Esophagus muscularis mucosa (tissue), 4 donors: ENCODE results near the gene BTAF1. TPM values are rescaled to one million over a fixed set of nuclear protein-coding genes. Genes with fewer than 3 reads are reported as not detected.

Experiments
- DNase-seq: peaks from one replicate; pipeline ENCODE4 v3.0.0-alpha.2; 2017; ENCODE audit errors: extremely low spot score
- H3K27ac ChIP-seq, 4 donors: fragments of 200-600 bp; sonication (generic); replicated peaks in 1 of 4; 1 replicate in 3 of 4; 2 replicates in 1 of 4; pipeline ENCODE4 v1.5.1; 2016 to 2019; ENCODE audit warnings: mild to moderate bottlenecking in 1 of 4
- H3K27me3 ChIP-seq, 4 donors: fragments of 200-600 bp; sonication (generic); one replicate each; pipeline versions ENCODE4 v1.5.1 to v1.6.0; 2016 to 2019
- H3K36me3 ChIP-seq, 4 donors: fragments of 200-600 bp; sonication (generic); one replicate each; pipeline ENCODE4 v1.5.1; 2016 to 2019
- H3K4me1 ChIP-seq, 4 donors: fragments of 200-600 bp; sonication (generic); one replicate each; pipeline ENCODE4 v1.5.1; 2016 to 2019
- H3K4me3 ChIP-seq, 4 donors: fragments of 200-600 bp; sonication (generic); 1 replicate in 2 of 4; 2 replicates in 2 of 4; pipeline ENCODE4 v1.5.1; 2016 to 2019; ENCODE audit warnings: mild to moderate bottlenecking in 4 of 4, moderate library complexity in 1 of 4
- H3K9me3 ChIP-seq, 4 donors: fragments of 200-600 bp; sonication (generic); 1 replicate in 3 of 4; 2 replicates in 1 of 4; pipeline ENCODE4 v1.5.1; 2016 to 2019
- CTCF ChIP-seq, 3 experiments: fragments of 200-600 bp in 2 of 3; fragments of 450-650 bp in 1 of 3; sonication (generic) in 2 of 3; IDR thresholded peaks; one replicate each; pipeline ENCODE4 v1.5.1; 2017 to 2019; ENCODE audit warnings: antibody characterized with exemption in 3 of 3, mild to moderate bottlenecking in 2 of 3, moderate library complexity in 1 of 3
- EP300 ChIP-seq: sonication (generic); formaldehyde crosslinking; IDR thresholded peaks from one replicate; pipeline ENCODE4 v1.6.1; 2017; ENCODE audit warnings: antibody characterized with exemption
- POLR2A ChIP-seq: fragments of 450-650 bp; IDR thresholded peaks from one replicate; pipeline ENCODE4 v1.6.1; 2017; ENCODE audit warnings: antibody characterized with exemption, moderate library complexity, mild to moderate bottlenecking, low read depth
- POLR2AphosphoS5 ChIP-seq, 2 donors: sonication (generic); formaldehyde crosslinking; IDR thresholded peaks; one replicate each; pipeline ENCODE4 v1.6.1; 2017; ENCODE audit warnings: antibody characterized with exemption in 2 of 2
- WGBS: methylation state at CpG from one replicate; pipeline ENCODE4 v1.1.5; 2018; 5-methylcytosine and 5-hydroxymethylcytosine counted together
- intact Hi-C: fragments of 100-400 bp; cut with DNase I; formaldehyde crosslinking; loops from one replicate; pipeline ENCODE4 v1.15.1; 2023
- total RNA-seq, 4 donors: library from RNA; depleted of rRNA; stranded (reverse); fragments of >200 nt; gene quantifications; one replicate each; pipeline versions ENCODE4 v1.1.0 to v1.2.1, GENCODE V29; 2016

BTAF1 gene
- total RNA-seq, 4 donors from 2014 or later: 20.7 to 48.6 (median 26.1) TPM

- no peak overlapping the region for H3K27ac ChIP-seq
- no peak overlapping the region for H3K4me3 ChIP-seq
- WGBS: 36% methylated on average over 3 of the region's 3 CpGs
These were observed 43.3 kb upstream of the BTAF1 start for GRCh38 chr10:91880310-91880709.

GRCh38 chr10:91883549-91884444, 39.8 kb upstream of the BTAF1 start:
- intact Hi-C loops: no loop called here
- no peak for DNase-seq
- no peaks in the 10 kb centered on the region for H3K36me3 ChIP-seq
- H3K9me3 ChIP-seq: no peaks in the 10 kb centered on the region
- TF ChIP-seq EP300 (no peak), POLR2A (no peak), CTCF (IDR thresholded peaks at IDR 0.05) (no peak), POLR2AphosphoS5 (IDR thresholded peaks at IDR 0.05) (no peak)
- WGBS: 47% methylated on average over 18 of the region's 20 CpGs
- peaks cover 26 to 35% (median 31%) of the 10 kb centered on the region in 4 donors for H3K4me1 ChIP-seq
- peak overlapping the region in 2 of 4 donors; percentile 6 to 33 for H3K4me3 ChIP-seq
- H3K27me3 ChIP-seq: no peaks in the 10 kb centered on the region
- peak overlapping the region; percentile 23 to 41 (median 33) for H3K27ac ChIP-seq

More at GRCh38 chr10:91880310-91880709, 43.3 kb upstream of the BTAF1 start:
- TF ChIP-seq POLR2AphosphoS5 (IDR thresholded peaks at IDR 0.05) (no peak), CTCF (IDR thresholded peaks at IDR 0.05) (no peak), EP300 (no peak), POLR2A (no peak)
- Histone ChIP-seq H3K36me3 (no peaks in the 10 kb centered on the region), H3K27me3 (no peaks in the 10 kb centered on the region), H3K9me3 (no peaks in the 10 kb centered on the region), H3K4me1 (peaks cover 17 to 20% (median 18%) of the 10 kb centered on the region in 4 donors)
- intact Hi-C loops: no loop called here
- DNase-seq: no peak

GRCh38 chr10:91884536-91884935, 39.0 kb upstream of the BTAF1 start:
- no peaks in the 10 kb centered on the region for H3K27me3 ChIP-seq
- no peaks in the 10 kb centered on the region for H3K36me3 ChIP-seq
- no peaks in the 10 kb centered on the region for H3K9me3 ChIP-seq
- H3K4me3 ChIP-seq: no peak overlapping the region
- intact Hi-C loops: no loop called here
- H3K27ac ChIP-seq: peak overlapping the region; percentile 23 to 41 (median 33)
- 27% methylated on average over 1 of the region's 1 CpG for WGBS
- DNase-seq: no peak
- H3K4me1 ChIP-seq: peaks cover 26 to 35% (median 31%) of the 10 kb centered on the region in 4 donors
- no peak for TF ChIP-seq CTCF (IDR thresholded peaks at IDR 0.05)
- no peak for TF ChIP-seq EP300
- no peak for TF ChIP-seq POLR2AphosphoS5 (IDR thresholded peaks at IDR 0.05)
- no peak for TF ChIP-seq POLR2A

GRCh38 chr10:91885362-91886079, 38.0 kb upstream of the BTAF1 start:
- H3K27ac ChIP-seq: no peak overlapping the region
- H3K27me3 ChIP-seq: no peaks in the 10 kb centered on the region
- no peak for TF ChIP-seq EP300
- TF ChIP-seq CTCF (IDR thresholded peaks at IDR 0.05): no peak
- no peak for TF ChIP-seq POLR2AphosphoS5 (IDR thresholded peaks at IDR 0.05)
- no peak for TF ChIP-seq POLR2A
- 98% methylated on average over 9 of the region's 9 CpGs for WGBS
- no peaks in the 10 kb centered on the region for H3K36me3 ChIP-seq
- peaks cover 26 to 32% (median 30%) of the 10 kb centered on the region in 4 donors for H3K4me1 ChIP-seq
- H3K9me3 ChIP-seq: no peaks in the 10 kb centered on the region
- intact Hi-C loops: no loop called here
- no peak for DNase-seq
- H3K4me3 ChIP-seq: no peak overlapping the region
